Rectal smooth muscle tissue (tissue), 1 donor: ENCODE measurements around the gene KIAA0586.

Experiments
- H3K27ac ChIP-seq: one replicate; pipeline ENCODE4 v1.7.0; 2013; ENCODE audit warnings: low read depth, low read length, inconsistent platforms
- H3K27me3 ChIP-seq: one replicate; pipeline ENCODE4 v1.7.0; 2013; ENCODE audit warnings: low read length; ENCODE audit not compliant: control insufficient read depth, insufficient read depth
- H3K36me3 ChIP-seq: one replicate; pipeline ENCODE4 v1.7.0; 2013; ENCODE audit warnings: low read length; ENCODE audit not compliant: control insufficient read depth, insufficient read depth
- H3K4me1 ChIP-seq: one replicate; pipeline ENCODE4 v1.7.0; 2013; ENCODE audit warnings: low read length; ENCODE audit not compliant: control insufficient read depth, insufficient read depth
- H3K4me3 ChIP-seq: one replicate; pipeline ENCODE4 v1.7.0; 2013; ENCODE audit warnings: low read length
- H3K9ac ChIP-seq: one replicate; pipeline ENCODE4 v1.7.0; 2013; ENCODE audit warnings: low read length

Gene KIAA0586

DNA sequence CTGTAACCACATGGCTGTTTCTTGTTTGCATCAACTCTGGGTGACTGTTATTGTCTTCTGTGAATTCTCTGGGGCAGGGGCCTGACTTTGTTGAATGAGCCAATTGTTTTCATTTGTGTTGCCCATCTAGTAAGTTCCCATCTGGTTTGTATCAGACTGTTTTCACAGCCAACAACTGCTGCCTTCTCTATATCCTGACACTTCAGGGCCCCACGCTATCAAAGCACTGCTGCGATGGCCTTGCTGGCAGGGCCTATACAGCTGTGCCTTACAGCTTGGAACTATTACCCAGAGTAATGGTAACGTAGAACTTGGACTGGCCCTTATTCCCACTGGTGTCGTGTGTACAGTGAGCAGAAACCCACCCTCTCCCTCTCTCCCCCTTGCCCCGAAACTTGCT, 105.9 kb downstream of the KIAA0586 start:
- Histone ChIP-seq H3K27ac (peak overlapping the region; percentile 22), H3K4me1 (peaks cover 15% of the 10 kb centered on the region), H3K36me3 (no peaks in the 10 kb centered on the region), H3K9ac (no peak overlapping the region), H3K4me3 (no peak overlapping the region), H3K27me3 (no peaks in the 10 kb centered on the region)

DNA sequence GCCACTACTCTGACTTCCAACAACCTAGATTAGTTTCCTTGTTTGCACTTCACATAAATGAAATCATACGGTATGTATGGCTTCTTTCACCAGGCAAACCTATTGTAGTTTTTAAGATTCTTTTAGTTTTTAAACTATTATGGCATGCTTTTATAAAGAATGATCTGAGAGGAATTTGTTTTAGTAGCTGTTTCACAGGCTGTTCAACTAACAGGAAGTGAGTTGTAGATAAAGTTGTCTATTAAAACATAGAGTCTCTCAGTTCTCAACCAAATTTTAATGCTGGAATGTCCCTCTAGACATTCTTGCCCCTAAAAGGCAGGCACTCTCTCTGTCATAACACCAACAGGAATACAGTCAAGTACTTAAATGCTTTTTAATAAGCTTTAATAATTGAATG, 107.5 kb downstream of the KIAA0586 start:
- Histone ChIP-seq H3K36me3 (no peaks in the 10 kb centered on the region), H3K4me1 (peaks cover 15% of the 10 kb centered on the region), H3K27me3 (no peaks in the 10 kb centered on the region), H3K9ac (no peak overlapping the region), H3K4me3 (no peak overlapping the region), H3K27ac (peak overlapping the region; percentile 0)

DNA sequence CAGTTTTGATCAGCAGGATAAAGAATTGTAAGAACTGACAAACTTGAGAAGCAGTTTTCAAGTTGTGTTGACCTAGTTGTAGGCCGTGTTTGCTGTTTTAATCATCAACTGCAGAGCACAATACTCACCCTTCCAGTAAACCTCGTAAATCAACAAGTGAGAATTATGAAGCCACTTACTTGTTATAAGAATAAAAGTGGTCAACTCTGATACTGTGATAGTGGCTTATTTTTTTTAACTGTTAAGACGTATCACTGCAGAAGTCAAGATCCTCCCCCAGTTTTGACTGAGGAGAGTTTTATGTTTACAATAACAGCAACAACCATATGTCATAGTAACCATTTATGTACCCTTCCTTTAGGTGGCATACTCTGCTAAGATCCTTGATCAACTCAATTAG, 109.5 kb downstream of the KIAA0586 start:
- H3K9ac ChIP-seq: no peak overlapping the region
- no peak overlapping the region for H3K4me3 ChIP-seq
- peaks cover 23% of the 10 kb centered on the region for H3K4me1 ChIP-seq
- no peak overlapping the region for H3K27ac ChIP-seq
- H3K36me3 ChIP-seq: no peaks in the 10 kb centered on the region
- H3K27me3 ChIP-seq: no peaks in the 10 kb centered on the region

DNA sequence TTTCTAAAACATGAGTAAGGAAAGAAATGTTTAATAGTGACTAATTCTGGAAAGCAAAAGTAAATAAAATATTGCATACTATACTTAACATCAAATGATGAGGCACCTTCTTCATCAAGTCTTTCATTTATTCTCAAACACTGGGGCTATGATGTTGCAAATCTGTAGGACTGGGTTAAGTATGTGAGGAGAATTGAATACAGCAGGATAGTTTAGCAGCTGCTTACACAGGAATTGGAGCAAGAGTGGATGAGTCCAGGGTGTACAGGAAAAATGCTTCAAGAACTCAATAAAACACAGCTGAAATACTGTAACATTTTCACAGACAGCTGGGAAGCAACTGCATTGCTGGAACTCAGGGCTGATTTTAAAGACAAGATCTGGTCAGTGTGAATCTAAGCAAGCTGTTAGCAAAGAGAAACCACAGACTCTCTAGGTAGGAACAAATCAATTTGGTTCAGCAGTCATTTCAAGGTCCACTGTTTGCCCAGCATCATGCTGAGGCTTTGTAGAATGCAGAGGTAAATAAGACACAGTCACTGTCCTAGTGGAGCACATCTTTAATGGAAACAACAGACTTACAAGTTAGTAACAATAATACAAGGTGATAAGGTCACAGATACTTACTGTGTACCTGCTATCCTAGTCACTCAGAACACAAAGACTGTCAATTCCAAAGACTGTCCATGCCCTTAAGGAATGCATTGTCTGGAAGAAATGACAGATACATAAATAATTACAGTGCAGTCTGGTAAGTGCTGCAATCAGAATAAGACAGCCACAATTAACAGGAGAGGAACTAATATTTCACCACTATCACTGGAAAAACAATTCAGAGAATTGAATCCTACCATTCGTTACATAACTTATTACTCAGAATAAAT, 113.5 kb downstream of the KIAA0586 start:
- no peaks in the 10 kb centered on the region for H3K36me3 ChIP-seq

DNA sequence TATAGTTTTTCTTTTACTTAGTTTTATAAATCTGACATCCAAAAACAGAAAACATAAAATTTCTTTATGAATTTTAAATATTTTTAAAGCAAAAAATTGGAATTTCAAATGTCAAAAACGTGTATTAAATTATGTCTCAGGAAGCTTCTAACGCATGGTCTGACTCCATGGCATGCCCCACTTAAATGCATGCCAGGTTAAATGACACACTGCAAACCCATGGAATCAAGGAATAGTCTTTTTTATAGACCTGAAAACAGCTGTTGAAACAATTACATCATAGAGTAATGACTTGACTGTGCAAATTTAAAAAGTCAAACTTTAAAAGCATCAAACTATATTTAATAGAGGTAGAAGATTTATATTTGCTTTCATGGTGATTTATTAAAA, 114.1 kb downstream of the KIAA0586 start:
- H3K27me3 ChIP-seq: no peaks in the 10 kb centered on the region
- no peak overlapping the region for H3K27ac ChIP-seq
- H3K4me1 ChIP-seq: peaks cover 8% of the 10 kb centered on the region
- H3K36me3 ChIP-seq: no peaks in the 10 kb centered on the region
- H3K4me3 ChIP-seq: no peak overlapping the region
- H3K9ac ChIP-seq: no peak overlapping the region

More for the DNA sequence above, 113.5 kb downstream of the KIAA0586 start:
- Histone ChIP-seq H3K4me1 (peaks cover 8% of the 10 kb centered on the region), H3K9ac (no peak overlapping the region), H3K4me3 (no peak overlapping the region), H3K27ac (peak overlapping the region; percentile 34), H3K27me3 (no peaks in the 10 kb centered on the region)

DNA sequence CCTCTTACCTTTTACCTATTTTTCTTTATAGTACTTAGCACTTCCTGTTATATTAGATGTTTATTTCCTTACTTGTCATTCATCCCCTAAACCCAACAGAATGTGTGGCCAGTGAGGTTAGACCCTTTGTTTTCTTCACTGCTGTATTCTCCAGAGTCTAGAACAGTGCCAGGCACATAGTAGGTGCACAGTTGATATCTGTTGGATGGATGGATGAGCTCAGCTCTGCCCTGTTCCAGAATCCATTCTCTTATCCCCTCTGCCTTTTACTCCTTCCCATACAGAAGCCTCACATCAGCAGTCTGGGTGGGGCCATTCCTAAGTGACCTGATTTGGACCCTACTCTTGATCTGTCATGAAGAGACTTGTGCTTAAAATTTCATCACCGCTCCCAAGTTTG, 115.7 kb downstream of the KIAA0586 start:
- no peak overlapping the region for H3K27ac ChIP-seq
- H3K36me3 ChIP-seq: no peaks in the 10 kb centered on the region
- H3K9ac ChIP-seq: no peak overlapping the region
- H3K27me3 ChIP-seq: no peaks in the 10 kb centered on the region
- peaks cover 8% of the 10 kb centered on the region for H3K4me1 ChIP-seq
- no peak overlapping the region for H3K4me3 ChIP-seq

DNA sequence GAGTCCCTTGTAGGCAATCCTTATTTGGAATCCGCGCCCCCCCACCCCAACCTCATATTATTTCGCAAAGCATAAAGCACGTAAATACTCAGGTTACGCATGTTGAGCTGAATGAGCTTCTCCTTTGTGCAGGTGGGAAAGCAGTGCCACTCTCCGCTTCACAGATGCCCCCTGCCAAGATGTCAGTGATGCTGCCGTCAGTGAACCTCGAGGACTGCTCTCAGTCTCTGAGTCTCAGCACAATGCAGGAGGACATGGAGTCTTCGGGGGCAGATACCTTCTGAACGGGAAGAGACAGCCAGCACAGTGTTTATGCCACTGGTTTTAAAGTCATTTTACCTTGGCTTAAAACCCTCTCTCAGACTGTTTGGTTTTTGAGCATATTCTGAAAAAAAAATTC, 120.1 kb downstream of the KIAA0586 start:
- Histone ChIP-seq H3K4me3 (no peak overlapping the region), H3K4me1 (no peaks in the 10 kb centered on the region), H3K9ac (no peak overlapping the region), H3K27ac (no peak overlapping the region), H3K36me3 (no peaks in the 10 kb centered on the region), H3K27me3 (no peaks in the 10 kb centered on the region)

DNA sequence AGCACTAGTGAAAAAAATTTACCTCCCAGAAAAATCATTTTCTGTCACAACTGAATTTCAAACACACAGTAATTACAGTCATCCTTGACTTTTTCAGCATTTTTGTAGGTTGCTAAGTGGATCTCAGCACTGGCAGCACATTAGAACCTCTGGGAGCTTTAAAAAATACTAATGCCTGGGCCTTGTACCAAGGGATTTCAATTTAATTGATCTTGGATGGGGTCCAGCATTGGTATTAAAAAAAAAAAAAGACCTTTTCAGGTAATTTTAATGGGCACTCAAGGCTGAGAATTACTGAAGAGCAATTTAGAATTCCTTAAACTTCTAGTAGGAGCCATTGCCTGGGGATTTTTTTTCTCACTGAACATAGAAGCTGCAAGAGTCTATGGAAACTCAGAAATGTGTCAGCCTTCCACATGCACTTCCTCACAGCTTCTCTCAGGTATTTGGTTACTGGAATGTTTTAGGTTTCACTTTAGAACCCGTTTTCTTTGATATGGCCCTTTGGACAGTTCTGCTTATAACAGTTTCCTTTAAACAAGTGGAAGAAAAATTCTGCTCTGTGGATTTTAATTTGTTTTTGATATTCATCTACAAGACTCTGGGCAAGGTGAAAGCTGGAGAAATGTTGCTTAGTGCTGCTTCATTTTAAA, 121.7 kb downstream of the KIAA0586 start:
- H3K27me3 ChIP-seq: no peaks in the 10 kb centered on the region
- H3K4me3 ChIP-seq: no peak overlapping the region
- H3K9ac ChIP-seq: no peak overlapping the region
- H3K36me3 ChIP-seq: no peaks in the 10 kb centered on the region
- no peak overlapping the region for H3K27ac ChIP-seq
- no peaks in the 10 kb centered on the region for H3K4me1 ChIP-seq

DNA sequence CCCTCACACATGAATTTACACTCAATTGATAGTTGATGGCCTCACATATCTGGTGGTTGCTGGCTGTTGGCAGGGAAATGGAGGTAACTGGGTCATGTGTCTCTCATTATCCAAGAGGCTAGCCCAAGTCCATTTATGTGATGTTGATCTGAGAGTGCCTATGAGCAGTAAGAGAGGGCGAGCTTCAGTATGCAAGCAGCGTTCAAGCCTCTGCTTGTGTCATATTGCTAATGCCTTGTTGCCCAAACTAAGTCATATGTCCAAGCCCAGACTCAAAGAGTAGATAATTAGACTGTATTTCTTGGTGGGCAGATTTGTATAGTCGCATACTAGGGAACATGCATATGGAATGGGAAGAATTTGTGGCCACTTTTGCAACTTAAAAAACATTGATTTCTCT, 126.4 kb downstream of the KIAA0586 start:
- Histone ChIP-seq H3K4me1 (no peaks in the 10 kb centered on the region), H3K4me3 (no peak overlapping the region)

DNA sequence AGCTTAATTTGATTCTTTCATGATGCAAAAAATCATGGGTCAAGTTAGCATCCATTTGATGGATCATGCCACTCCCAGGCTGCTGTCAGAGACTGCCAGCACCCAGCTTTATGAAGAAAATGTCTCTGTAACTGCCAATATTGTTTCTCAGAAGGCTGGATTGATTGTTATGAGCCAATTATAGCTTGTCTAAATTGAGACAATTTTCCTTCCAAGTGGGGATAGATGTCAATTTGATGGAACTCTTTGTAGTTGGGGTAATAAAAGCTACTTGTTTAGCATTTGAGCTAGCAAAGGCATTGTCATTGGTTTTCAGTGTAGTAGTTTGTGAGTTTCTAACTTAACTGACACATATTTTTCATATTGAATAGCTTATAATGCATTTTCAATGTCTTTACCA, 128.1 kb downstream of the KIAA0586 start:
- Histone ChIP-seq H3K27me3 (no peaks in the 10 kb centered on the region), H3K27ac (no peak overlapping the region), H3K36me3 (no peaks in the 10 kb centered on the region), H3K4me1 (no peaks in the 10 kb centered on the region), H3K4me3 (no peak overlapping the region), H3K9ac (no peak overlapping the region)

More for the DNA sequence above, 126.4 kb downstream of the KIAA0586 start:
- H3K27me3 ChIP-seq: no peaks in the 10 kb centered on the region
- no peak overlapping the region for H3K27ac ChIP-seq
- H3K36me3 ChIP-seq: no peaks in the 10 kb centered on the region
- no peak overlapping the region for H3K9ac ChIP-seq

DNA sequence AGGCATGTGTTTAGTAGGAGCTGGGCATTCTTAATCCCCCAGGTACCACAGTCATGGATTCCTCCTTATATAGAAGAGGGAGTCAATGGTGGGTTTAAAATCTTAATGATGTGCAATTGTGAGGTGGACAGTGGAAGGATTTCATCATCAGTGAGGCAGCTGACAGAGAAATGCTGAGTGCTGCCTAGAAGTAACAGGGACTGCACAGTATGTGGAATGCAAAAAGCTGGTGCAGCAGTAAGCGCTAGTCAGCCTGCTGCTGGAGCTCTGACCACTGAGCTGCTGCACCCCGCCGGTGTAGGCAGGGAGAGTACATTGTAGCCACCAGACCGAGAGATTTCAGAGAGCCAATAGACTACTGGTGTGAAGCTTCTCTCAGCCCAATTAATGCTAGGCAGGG, 129.7 kb downstream of the KIAA0586 start:
- Histone ChIP-seq H3K27me3 (no peaks in the 10 kb centered on the region), H3K36me3 (no peaks in the 10 kb centered on the region), H3K4me3 (no peak overlapping the region), H3K27ac (no peak overlapping the region), H3K9ac (no peak overlapping the region), H3K4me1 (peaks cover 5% of the 10 kb centered on the region)

DNA sequence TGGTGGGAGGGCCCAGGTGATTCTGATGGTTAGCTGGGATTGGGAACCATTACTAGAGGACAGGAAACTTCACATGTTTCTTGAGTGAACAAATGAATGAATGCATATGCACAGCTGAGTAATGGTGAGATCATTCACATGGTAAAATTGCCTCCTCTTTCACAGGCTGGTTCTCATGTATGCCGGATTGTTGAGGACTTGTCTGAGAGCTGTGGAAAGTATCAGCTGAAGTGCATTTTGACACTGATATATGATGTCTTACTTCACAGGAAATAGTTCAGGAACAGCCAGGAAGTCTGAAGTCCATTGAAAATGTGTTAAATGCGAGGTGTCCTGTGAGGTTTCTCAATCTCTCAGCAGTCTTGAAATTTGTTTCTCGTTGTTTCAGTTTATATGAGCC, 132.7 kb downstream of the KIAA0586 start:
- no peak overlapping the region for H3K9ac ChIP-seq
- H3K36me3 ChIP-seq: no peaks in the 10 kb centered on the region
- H3K4me3 ChIP-seq: no peak overlapping the region
- peaks cover 9% of the 10 kb centered on the region for H3K4me1 ChIP-seq
- no peaks in the 10 kb centered on the region for H3K27me3 ChIP-seq
- H3K27ac ChIP-seq: no peak overlapping the region

DNA sequence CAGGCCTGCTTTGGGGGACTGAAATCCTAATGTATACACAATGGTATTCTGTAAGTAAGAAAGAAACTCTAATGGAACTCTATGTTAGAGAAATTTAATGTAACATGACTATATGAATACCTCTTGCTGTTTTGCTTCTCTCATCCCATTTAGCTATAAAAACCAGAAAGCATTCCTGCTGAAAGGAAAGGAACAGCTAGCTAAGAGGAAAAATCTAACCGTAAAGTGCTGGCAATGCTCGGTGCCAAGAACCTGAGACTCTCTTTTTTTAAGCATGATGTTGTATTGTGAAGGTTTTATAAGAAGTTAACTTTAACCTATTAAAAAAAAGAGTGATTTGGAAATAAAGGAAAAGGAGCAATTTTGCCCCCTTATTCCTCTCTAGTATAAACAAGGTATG, 134.6 kb downstream of the KIAA0586 start:
- Histone ChIP-seq H3K4me1 (peaks cover 19% of the 10 kb centered on the region), H3K27me3 (no peaks in the 10 kb centered on the region), H3K36me3 (no peaks in the 10 kb centered on the region), H3K4me3 (no peak overlapping the region), H3K27ac (peak overlapping the region; percentile 14), H3K9ac (no peak overlapping the region)
